Lower leg skin (tissue), 4 donors: ENCODE measurements around the gene IGFBP6. TPM values are rescaled to one million over a fixed set of nuclear protein-coding genes. Genes with fewer than 3 reads are reported as not detected.
A peak's percentile ranks its signal among the peaks of the same experiment; 100 is the strongest.

Experiments used
- DNase-seq, 2 donors: peaks; one replicate each; pipeline ENCODE4 v3.0.0-alpha.2; 2019; ENCODE audit warnings: low spot score in 2 of 2
- H3K4me3 ChIP-seq: fragments of 200-600 bp; sonication (generic); 2 replicates; pipeline ENCODE4 v1.5.1; 2017; ENCODE audit warnings: mild to moderate bottlenecking, low read depth; ENCODE audit not compliant: poor library complexity, severe bottlenecking
- CTCF ChIP-seq, 3 donors: fragments of 450-650 bp; IDR thresholded peaks; one replicate each; pipeline ENCODE4 v1.5.1; 2016; ENCODE audit warnings: antibody characterized with exemption in 3 of 3, mild to moderate bottlenecking in 3 of 3, moderate library complexity in 2 of 3
- POLR2A ChIP-seq, 2 donors: fragments of 450-650 bp; IDR thresholded peaks; one replicate each; pipeline ENCODE4 v1.6.1; 2016 to 2017; ENCODE audit warnings: antibody characterized with exemption in 2 of 2, mild to moderate bottlenecking in 1 of 2, moderate library complexity in 1 of 2
- WGBS, 2 donors: methylation state at CpG; one replicate each; pipeline ENCODE4 v1.1.5; 2018; 5-methylcytosine and 5-hydroxymethylcytosine counted together
- intact Hi-C: fragments of 100-400 bp; cut with DNase I; formaldehyde crosslinking; loops from one replicate; pipeline ENCODE4 v1.15.0; 2023; ENCODE audit warnings: low total_unique reads
- microRNA-seq, 2 donors: library from miRNA; unstranded; fragments of <30 nt; microRNA quantifications; one replicate each; pipeline ENCODE4, GENCODE V29; 2016; ENCODE audit warnings: borderline replicate concordance in 2 of 2, borderline number of aligned reads in 1 of 2
- total RNA-seq, 4 donors: library from RNA; depleted of rRNA; stranded (reverse); fragments of >200 nt; gene quantifications; one replicate each; pipeline ENCODE4 v1.1.0, GENCODE V29; 2016

IGFBP6 gene
- total RNA-seq, 4 donors from 2014 or later, result 22.0 to 508 (median 68.9) TPM

DNA sequence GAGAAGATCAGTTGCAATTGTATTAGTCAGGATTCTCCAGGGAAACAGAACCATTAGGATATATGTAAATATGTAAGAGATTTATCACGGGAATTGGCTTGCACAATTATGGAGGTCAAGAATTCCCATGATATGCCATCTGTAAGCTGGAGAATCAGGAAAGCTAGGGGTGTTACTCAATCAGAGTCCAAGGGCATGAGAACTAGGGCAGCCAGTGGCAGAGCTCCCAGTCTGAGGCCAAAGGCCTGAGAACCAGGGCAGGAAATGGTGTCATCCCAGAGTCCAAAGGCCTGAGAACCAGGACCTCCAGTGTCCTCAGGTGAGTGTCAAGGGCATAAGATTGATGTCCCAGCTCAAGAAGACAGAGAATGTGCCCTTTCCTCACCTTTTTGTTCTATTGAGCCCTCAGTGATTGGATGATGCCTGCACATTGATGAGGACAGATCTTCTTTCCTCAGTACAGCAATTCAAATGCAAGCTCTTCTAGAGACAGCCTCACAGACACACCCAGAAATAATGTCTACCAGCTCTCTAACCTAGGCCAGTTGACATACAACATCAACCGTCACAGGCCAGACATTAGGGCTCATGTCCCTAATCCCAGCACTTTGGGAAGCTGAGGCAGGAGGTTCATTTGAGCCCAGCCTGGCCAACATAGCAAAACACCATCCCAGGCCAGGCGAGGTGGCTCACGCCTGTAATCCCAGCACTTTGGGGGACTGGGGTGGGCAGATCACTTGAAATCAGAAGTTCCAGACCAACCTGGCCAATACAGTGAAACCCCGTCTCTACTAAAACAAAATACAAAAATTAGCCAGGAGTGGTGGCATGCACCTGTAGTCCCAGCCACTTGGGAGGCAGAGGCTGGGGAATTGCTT, 48.2 kb downstream of the IGFBP6 start:
- peak in 1 of 2 donors; percentile 49 for DNase-seq
- H3K4me3 ChIP-seq, result no peak overlapping the region
- intact Hi-C loops, result no loop called here
- TF ChIP-seq CTCF (IDR thresholded peaks at IDR 0.05) (no peak), POLR2A (IDR thresholded peaks at IDR 0.05) (no peak)
- WGBS, 2 donors, result 90 to 91% methylated on average over 5 of the region's 5 CpGs

DNA sequence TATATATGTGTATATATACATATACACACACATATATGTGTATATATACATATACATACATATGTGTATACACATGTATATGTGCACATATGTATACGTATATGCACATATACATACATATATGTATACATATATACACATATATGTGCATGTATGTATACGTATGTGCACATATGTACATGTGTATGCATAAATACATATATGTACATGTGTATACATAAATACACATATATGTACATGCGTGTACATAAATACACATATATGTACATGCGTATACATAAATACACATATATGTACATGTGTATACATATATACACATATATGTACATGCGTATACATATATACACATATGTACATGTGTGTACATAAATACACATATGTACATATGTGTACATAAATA, 49.7 kb downstream of the IGFBP6 start:
- TF ChIP-seq CTCF (IDR thresholded peaks at IDR 0.05) (no peak), POLR2A (IDR thresholded peaks at IDR 0.05) (no peak)
- intact Hi-C loops, result no loop called here
- no peak for DNase-seq
- 84 to 90% methylated on average over 5 of the region's 5 CpGs for WGBS, 2 donors
- no peak overlapping the region for H3K4me3 ChIP-seq

DNA sequence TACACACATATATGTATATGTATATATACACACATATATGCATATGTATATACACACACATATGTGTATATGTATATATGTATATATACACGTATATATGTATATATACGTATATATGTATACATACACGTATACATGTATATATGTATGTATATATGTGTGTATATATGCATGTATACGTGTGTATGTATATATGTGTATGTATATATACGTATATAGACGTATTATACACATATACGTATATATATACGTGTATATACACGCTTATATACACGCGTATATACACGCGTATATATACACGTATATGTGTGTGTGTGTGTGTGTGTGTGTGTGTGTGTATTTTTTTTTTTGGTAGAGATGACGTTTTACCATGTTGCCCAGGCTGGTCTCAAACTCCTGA, 50.2 kb downstream of the IGFBP6 start:
- no peak for DNase-seq
- 89% methylated on average over 15 of the region's 15 CpGs for WGBS, 2 donors
- intact Hi-C loops, result no loop called here
- TF ChIP-seq CTCF (IDR thresholded peaks at IDR 0.05) (no peak), POLR2A (IDR thresholded peaks at IDR 0.05) (no peak)
- H3K4me3 ChIP-seq, result no peak overlapping the region

DNA sequence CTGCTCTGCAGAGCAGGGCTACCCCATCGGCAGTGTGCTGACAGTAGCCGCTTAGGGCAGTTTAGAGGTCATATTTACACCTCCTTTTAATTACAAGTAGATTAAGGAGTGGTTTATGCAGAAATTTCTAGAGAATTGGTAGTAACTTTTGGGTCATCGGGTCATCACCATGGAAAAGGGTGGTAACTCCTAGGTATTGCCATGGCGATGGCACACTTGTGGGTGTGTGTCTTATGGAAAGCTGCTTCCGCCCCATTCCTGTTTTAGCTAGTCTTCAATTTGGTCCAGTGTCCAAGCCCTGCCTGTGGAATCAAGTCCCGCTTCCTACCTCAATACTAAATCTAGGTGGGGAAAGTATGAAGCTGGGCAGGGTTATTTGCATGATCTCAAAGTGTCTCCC, 53.6 kb downstream of the IGFBP6 start:
- 85 to 90% methylated on average over 6 of the region's 6 CpGs for WGBS, 2 donors
- H3K4me3 ChIP-seq, result no peak overlapping the region
- TF ChIP-seq CTCF (IDR thresholded peaks at IDR 0.05) (no peak), POLR2A (IDR thresholded peaks at IDR 0.05) (no peak)
- DNase-seq, result peak in 1 of 2 donors; percentile 36
- intact Hi-C loops, result no loop called here

Small RNA genes lying within 50 kb of the gene (microRNA-seq; reads per million reads assigned to microRNA genes)
- gene MIR6757, result 0 reads per million in 2 donors

Other genes with a start within 250 kb of the IGFBP6 start
- 100 to 1,000 TPM; 114 to 250 (median 183) TPM for gene KRT78, start 248.7 kb upstream of the IGFBP6 start, total RNA-seq
- gene KRT8, start 192.6 kb upstream of the IGFBP6 start, total RNA-seq, result 10 to 100 TPM; 18.1 to 96.0 (median 58.2) TPM
- 10 to 100 TPM; 23.3 to 97.2 (median 70.9) TPM for gene KRT18, start 148.5 kb upstream of the IGFBP6 start, total RNA-seq
- gene EIF4B, start 91.2 kb upstream of the IGFBP6 start, total RNA-seq, result 100 to 1,000 TPM; 499 to 623 (median 546) TPM
- gene TNS2, start 47.6 kb upstream of the IGFBP6 start, total RNA-seq, result 10 to 100 TPM; 21.8 to 87.1 (median 65.9) TPM
- 10 to 100 TPM; 21.0 to 39.5 (median 28.4) TPM for gene SPRYD3, start 18.3 kb upstream of the IGFBP6 start, total RNA-seq
- under 1 TPM in 2 of 4 donors, not detected in 2; 0.26 to 0.63 TPM for gene SOAT2, start 5.8 kb downstream of the IGFBP6 start, total RNA-seq
- 10 to 100 TPM in 1 of 4 donors, 1 to 10 TPM in 3; 6.1 to 12.1 (median 8.4) TPM for gene ZNF740, start 83.1 kb downstream of the IGFBP6 start, total RNA-seq
- gene CSAD, start 83.3 kb downstream of the IGFBP6 start, total RNA-seq, result 10 to 100 TPM in 3 of 4 donors, 1 to 10 TPM in 1; 7.2 to 33.6 (median 19.2) TPM
- 10 to 100 TPM in 1 of 4 donors, 1 to 10 TPM in 3; 6.5 to 13.2 (median 7.8) TPM for gene ITGB7, start 109.6 kb downstream of the IGFBP6 start, total RNA-seq
- 100 to 1,000 TPM; 160 to 207 (median 199) TPM for gene RARG, start 134.5 kb downstream of the IGFBP6 start, total RNA-seq
- gene ESPL1, start 170.6 kb downstream of the IGFBP6 start, total RNA-seq, result 10 to 100 TPM in 1 of 4 donors, 1 to 10 TPM in 3; 4.7 to 13.6 (median 5.8) TPM
- gene PFDN5, start 197.9 kb downstream of the IGFBP6 start, total RNA-seq, result 100 to 1,000 TPM; 522 to 562 (median 543) TPM
- 10 to 100 TPM; 39.2 to 53.5 (median 46.8) TPM for gene MYG1, start 202.0 kb downstream of the IGFBP6 start, total RNA-seq
- 10 to 100 TPM; 41.4 to 47.1 (median 44.8) TPM for gene AAAS, start 223.9 kb downstream of the IGFBP6 start, total RNA-seq
- not detected for gene SP7, start 238.7 kb downstream of the IGFBP6 start, total RNA-seq